Astrocyte (in vitro differentiated cells and primary cell): ENCODE data around the gene AGPAT4. TPM values are rescaled to one million over a fixed set of nuclear protein-coding genes. Genes with fewer than 3 reads are reported as not detected.
A peak's percentile ranks its signal among the peaks of the same experiment; 100 is the strongest.

Experiments
- DNase-seq: peaks from one replicate; pipeline ENCODE4 v3.0.0-alpha.2; 2010; ENCODE audit warnings: low read depth
- FAIRE-seq: peaks from 2 replicates; lab custom pipeline; 2011; peaks lifted over from hg19 to GRCh38; lab: Jason Lieb, UNC
- H2AFZ ChIP-seq: 2 replicates; pipeline ENCODE4 v1.6.0; 2012; ENCODE audit warnings: low read depth, low read length, inconsistent platforms
- H3K27ac ChIP-seq: 2 replicates; pipeline ENCODE4 v1.5.1; 2011; ENCODE audit warnings: low read depth, low read length, inconsistent platforms
- H3K27me3 ChIP-seq: 2 replicates; pipeline ENCODE4 v1.6.0; 2011; ENCODE audit warnings: low read length, inconsistent platforms; ENCODE audit not compliant: insufficient read depth
- H3K36me3 ChIP-seq: 2 replicates; pipeline ENCODE4 v1.5.1; 2011; ENCODE audit warnings: low read length, inconsistent platforms; ENCODE audit not compliant: insufficient read depth
- H3K4me1 ChIP-seq: 2 replicates; pipeline ENCODE4 v1.5.1; 2011; ENCODE audit warnings: low read length, inconsistent platforms; ENCODE audit not compliant: insufficient read depth
- H3K4me2 ChIP-seq: 2 replicates; pipeline ENCODE4 v1.6.0; 2012; ENCODE audit warnings: low read length, inconsistent platforms
- H3K4me3 ChIP-seq: 2 replicates; pipeline ENCODE4 v1.5.1; 2011; ENCODE audit warnings: low read depth, mild to moderate bottlenecking, low read length, inconsistent platforms; ENCODE audit not compliant: insufficient read depth
- H3K79me2 ChIP-seq: 2 replicates; pipeline ENCODE4 v1.6.0; 2012; ENCODE audit warnings: mild to moderate bottlenecking, low read length, inconsistent platforms; ENCODE audit not compliant: insufficient read depth
- H3K9ac ChIP-seq: 2 replicates; pipeline ENCODE4 v1.6.0; 2012; ENCODE audit warnings: mild to moderate bottlenecking, low read length, inconsistent platforms
- H3K9me3 ChIP-seq: 2 replicates; pipeline ENCODE4 v1.5.1; 2012; ENCODE audit warnings: low read depth, mild to moderate bottlenecking, low read length, inconsistent platforms; ENCODE audit not compliant: insufficient read depth
- H4K20me1 ChIP-seq: 2 replicates; pipeline ENCODE4 v1.6.0; 2012; ENCODE audit warnings: low read length, inconsistent platforms; ENCODE audit not compliant: insufficient read depth
- H3K27ac Mint-ChIP-seq: one replicate; pipeline ENCODE4 v1.8.0; 2021; ENCODE audit warnings: mild to moderate bottlenecking, mixed read lengths; ENCODE audit not compliant: unreplicated experiment
- H3K27me3 Mint-ChIP-seq: one replicate; pipeline ENCODE4 v1.8.0; 2021; ENCODE audit warnings: low read depth, mixed read lengths; ENCODE audit not compliant: unreplicated experiment
- H3K36me3 Mint-ChIP-seq: one replicate; pipeline ENCODE4 v1.8.0; 2021; ENCODE audit warnings: low read depth, mixed read lengths; ENCODE audit not compliant: unreplicated experiment
- H3K4me1 Mint-ChIP-seq: one replicate; pipeline ENCODE4 v1.8.0; 2021; ENCODE audit warnings: low read depth, mixed read lengths; ENCODE audit not compliant: unreplicated experiment
- H3K4me3 Mint-ChIP-seq: one replicate; pipeline ENCODE4 v1.8.0; 2021; ENCODE audit warnings: mild to moderate bottlenecking, moderate library complexity, mixed read lengths; ENCODE audit not compliant: unreplicated experiment
- H3K9me3 Mint-ChIP-seq: one replicate; pipeline ENCODE4 v1.8.0; 2021; ENCODE audit warnings: mild to moderate bottlenecking, mixed read lengths; ENCODE audit not compliant: unreplicated experiment
- EZH2 ChIP-seq: IDR thresholded peaks from 2 replicates; pipeline ENCODE4 v1.6.1; 2012; ENCODE audit warnings: mild to moderate bottlenecking, low read length, inconsistent platforms; ENCODE audit not compliant: insufficient read depth
- total RNA-seq: library from RNA; stranded (reverse); gene quantifications from 2 replicates; pipeline ENCODE4 v1.2.1, GENCODE V29; 2021
- TF ChIP-seq, protein P1 (sequence below): IDR thresholded peaks from 2 replicates; pipeline ENCODE4 v1.5.1; 2011; ENCODE audit warnings: low read depth, mild to moderate bottlenecking, inconsistent platforms, low read length, moderate library complexity; ENCODE audit not compliant: insufficient read depth

The AGPAT4 gene
- total RNA-seq, 1 donor from 2014 or later, result 27.2 TPM

DNA sequence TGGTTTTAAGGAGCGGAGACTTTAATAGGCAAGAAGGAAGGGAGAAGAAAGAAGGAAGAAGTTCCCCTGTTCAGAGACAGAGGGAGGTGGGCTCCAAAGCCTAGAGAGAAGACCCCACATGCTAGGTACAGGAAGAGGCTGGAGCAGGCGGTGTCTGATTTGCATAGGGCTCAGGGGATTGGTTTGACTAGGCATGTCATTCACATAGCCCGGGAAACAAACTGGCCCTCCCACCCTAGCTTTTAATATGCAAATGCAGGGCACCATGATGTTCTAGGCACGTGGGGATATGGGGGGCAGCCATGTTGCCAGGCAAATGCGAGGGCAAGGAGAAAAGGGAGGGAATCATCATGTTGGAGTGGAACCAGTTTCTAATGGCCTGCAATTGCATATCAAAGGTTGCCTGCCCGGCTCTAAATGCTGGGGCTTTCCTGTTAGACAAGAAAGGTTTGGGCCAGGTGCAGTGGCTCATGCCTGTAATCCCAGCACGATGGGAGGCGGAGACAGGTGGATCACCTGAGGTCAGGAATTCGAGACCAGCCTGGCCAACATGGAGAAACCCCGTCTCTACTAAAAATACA is 34.3 kb upstream of the AGPAT4 start:
- H3K9me3 ChIP-seq, result no peaks in the 10 kb centered on the region
- peaks cover 6% of the 10 kb centered on the region for H3K4me1 ChIP-seq
- Mint-ChIP-seq H3K27ac (no peak overlapping the region), H3K4me1 (no peaks in the 10 kb centered on the region), H3K27me3 (no peaks in the 10 kb centered on the region), H3K9me3 (peaks cover 2% of the 10 kb centered on the region), H3K4me3 (no peak overlapping the region), H3K36me3 (no peaks in the 10 kb centered on the region)
- no peak overlapping the region for H3K4me3 ChIP-seq
- no peaks in the 10 kb centered on the region for H3K79me2 ChIP-seq
- TF ChIP-seq, protein P1, sequence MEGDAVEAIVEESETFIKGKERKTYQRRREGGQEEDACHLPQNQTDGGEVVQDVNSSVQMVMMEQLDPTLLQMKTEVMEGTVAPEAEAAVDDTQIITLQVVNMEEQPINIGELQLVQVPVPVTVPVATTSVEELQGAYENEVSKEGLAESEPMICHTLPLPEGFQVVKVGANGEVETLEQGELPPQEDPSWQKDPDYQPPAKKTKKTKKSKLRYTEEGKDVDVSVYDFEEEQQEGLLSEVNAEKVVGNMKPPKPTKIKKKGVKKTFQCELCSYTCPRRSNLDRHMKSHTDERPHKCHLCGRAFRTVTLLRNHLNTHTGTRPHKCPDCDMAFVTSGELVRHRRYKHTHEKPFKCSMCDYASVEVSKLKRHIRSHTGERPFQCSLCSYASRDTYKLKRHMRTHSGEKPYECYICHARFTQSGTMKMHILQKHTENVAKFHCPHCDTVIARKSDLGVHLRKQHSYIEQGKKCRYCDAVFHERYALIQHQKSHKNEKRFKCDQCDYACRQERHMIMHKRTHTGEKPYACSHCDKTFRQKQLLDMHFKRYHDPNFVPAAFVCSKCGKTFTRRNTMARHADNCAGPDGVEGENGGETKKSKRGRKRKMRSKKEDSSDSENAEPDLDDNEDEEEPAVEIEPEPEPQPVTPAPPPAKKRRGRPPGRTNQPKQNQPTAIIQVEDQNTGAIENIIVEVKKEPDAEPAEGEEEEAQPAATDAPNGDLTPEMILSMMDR, result no peak
- TF ChIP-seq EZH2, result no peak
- no peak overlapping the region for H3K9ac ChIP-seq
- H4K20me1 ChIP-seq, result no peaks in the 10 kb centered on the region
- no peak overlapping the region for H3K27ac ChIP-seq
- H3K27me3 ChIP-seq, result no peaks in the 10 kb centered on the region
- H3K36me3 ChIP-seq, result no peaks in the 10 kb centered on the region
- no peak for DNase-seq
- no peak overlapping the region for H3K4me2 ChIP-seq
- no peak overlapping the region for H2AFZ ChIP-seq
- FAIRE-seq, result no peak

DNA sequence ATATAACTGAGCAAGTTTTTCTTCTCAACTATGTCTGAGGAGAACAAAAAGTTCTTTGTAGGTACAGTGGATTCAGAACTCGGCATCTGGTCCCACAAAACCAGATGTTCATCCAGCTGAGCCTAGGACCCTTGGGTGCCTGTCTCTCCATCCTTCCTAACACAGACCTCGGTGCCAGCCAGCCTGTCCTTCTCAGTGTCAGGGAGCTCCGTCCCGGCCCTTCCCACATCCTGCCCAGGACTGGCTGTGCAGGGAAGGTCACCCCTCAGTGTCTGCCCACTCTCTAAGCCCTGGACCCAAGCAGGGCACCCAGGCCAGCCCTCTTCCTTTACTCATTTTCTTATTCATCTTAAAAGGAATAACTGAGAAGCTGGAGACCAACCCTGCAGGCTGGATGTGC is 32.0 kb upstream of the AGPAT4 start:
- Mint-ChIP-seq H3K4me3 (no peak overlapping the region), H3K27ac (no peak overlapping the region), H3K27me3 (no peaks in the 10 kb centered on the region), H3K36me3 (no peaks in the 10 kb centered on the region), H3K4me1 (no peaks in the 10 kb centered on the region), H3K9me3 (peaks cover 1% of the 10 kb centered on the region)
- H3K79me2 ChIP-seq, result no peaks in the 10 kb centered on the region
- no peak overlapping the region for H3K4me3 ChIP-seq
- no peaks in the 10 kb centered on the region for H3K9me3 ChIP-seq
- no peak for DNase-seq
- no peaks in the 10 kb centered on the region for H3K27me3 ChIP-seq
- no peak overlapping the region for H2AFZ ChIP-seq
- no peak for TF ChIP-seq EZH2
- TF ChIP-seq, protein P1, result no peak
- no peaks in the 10 kb centered on the region for H4K20me1 ChIP-seq
- no peak overlapping the region for H3K4me2 ChIP-seq
- H3K9ac ChIP-seq, result no peak overlapping the region
- no peaks in the 10 kb centered on the region for H3K36me3 ChIP-seq
- H3K4me1 ChIP-seq, result peaks cover 6% of the 10 kb centered on the region
- no peak for FAIRE-seq
- H3K27ac ChIP-seq, result no peak overlapping the region

DNA sequence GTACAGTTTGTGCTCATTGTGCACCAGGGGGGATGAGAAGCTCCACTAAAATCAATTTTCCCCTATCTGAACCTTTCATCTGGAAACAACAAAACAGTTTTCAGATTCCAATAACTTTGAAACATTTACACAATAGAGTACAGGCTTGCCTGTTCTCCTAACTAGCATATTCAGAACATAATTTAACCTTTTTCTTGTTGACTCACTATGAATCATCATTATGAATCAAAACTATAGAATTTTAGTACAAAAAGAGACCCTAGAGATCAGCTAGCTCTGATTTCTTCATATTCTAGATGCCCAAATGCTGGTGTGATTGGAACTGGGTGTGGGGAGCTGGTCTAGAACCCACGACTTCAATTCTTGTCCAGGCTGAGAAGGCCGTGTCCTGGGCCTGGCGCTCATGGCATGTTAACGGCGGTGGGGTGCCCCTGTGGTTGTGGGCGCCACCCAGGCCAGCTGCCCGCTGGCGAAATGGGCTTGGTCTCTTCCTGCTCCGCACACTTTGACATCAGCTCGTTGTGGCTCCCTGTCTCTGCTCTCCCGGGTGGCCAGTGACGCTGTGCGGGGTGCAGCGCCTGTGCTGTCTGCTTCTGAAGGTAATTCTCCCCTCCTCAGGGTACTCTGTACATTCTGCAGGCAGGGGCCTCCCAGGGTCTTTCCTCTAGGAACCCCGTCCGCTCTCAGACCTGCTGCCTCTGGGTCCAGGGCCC is 29.9 kb upstream of the AGPAT4 start:
- Mint-ChIP-seq H3K9me3 (no peaks in the 10 kb centered on the region), H3K36me3 (no peaks in the 10 kb centered on the region), H3K27ac (no peak overlapping the region), H3K4me3 (no peak overlapping the region), H3K4me1 (no peaks in the 10 kb centered on the region), H3K27me3 (no peaks in the 10 kb centered on the region)
- no peak overlapping the region for H2AFZ ChIP-seq
- H3K27ac ChIP-seq, result no peak overlapping the region
- H3K9me3 ChIP-seq, result no peaks in the 10 kb centered on the region
- no peaks in the 10 kb centered on the region for H3K36me3 ChIP-seq
- no peak for FAIRE-seq
- no peaks in the 10 kb centered on the region for H4K20me1 ChIP-seq
- no peak overlapping the region for H3K4me2 ChIP-seq
- no peak overlapping the region for H3K4me3 ChIP-seq
- TF ChIP-seq, protein P1, result no peak
- no peaks in the 10 kb centered on the region for H3K79me2 ChIP-seq
- H3K9ac ChIP-seq, result no peak overlapping the region
- DNase-seq, result peak; percentile 29
- H3K27me3 ChIP-seq, result no peaks in the 10 kb centered on the region
- peaks cover 6% of the 10 kb centered on the region for H3K4me1 ChIP-seq
